ENCODE data around the gene DYNLL1.
"Not testable (repeated sequence)": the region's sequence is repeated elsewhere in the genome, so short reads cannot be mapped to it uniquely, and the experiment has no call there.

The DYNLL1 gene

GRCh38 chr12:120522568-120522967 is 26.7 kb downstream of the DYNLL1 start:
- no peak for DNase-seq

GRCh38 chr12:120528861-120529525 is 33.1 kb downstream of the DYNLL1 start, which contains the start of gene COQ5:
TSS of gene COQ5 (minus strand) at chr12:120529158. CDS start at chr12:120529141, 17 bp downstream.
- peak; percentile 57 to 83 for DNase-seq

DNA sequence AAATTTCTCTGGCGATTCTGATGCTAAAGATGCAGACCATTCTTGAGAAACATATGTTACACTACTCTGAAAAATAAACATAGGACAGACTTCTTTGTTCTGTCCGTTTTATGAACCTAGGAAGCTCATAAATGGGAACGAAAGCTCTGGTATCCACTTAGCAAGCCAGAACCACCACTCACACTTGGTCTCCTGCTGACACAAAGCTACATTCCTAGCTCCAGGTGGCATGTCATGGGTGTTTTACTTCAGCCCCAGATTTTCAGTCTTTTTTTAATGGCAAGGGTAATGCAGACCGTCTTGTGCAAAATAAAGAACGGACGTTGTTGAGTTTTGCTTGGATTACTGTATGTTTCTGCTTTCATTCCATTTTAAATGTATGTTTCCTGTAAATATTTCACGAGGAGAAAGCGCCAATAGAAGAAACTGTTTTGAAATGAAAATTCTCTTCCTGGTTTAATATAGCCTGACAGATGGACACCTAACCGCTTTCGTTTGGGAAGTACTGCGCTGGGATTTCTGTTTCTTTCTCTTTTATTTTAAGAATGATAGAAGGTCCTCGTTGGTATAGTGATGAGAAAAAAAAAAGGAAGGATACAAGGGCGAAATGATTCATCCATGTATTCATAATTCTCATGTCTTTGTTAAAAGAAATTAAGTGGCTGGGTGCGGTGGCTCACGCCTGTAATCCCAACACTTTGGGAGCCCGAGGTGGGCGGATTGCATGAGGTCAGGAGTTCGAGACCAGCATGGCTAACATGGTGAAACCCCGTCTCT is 33.9 kb downstream of the DYNLL1 start:
- no peak for DNase-seq

DNA sequence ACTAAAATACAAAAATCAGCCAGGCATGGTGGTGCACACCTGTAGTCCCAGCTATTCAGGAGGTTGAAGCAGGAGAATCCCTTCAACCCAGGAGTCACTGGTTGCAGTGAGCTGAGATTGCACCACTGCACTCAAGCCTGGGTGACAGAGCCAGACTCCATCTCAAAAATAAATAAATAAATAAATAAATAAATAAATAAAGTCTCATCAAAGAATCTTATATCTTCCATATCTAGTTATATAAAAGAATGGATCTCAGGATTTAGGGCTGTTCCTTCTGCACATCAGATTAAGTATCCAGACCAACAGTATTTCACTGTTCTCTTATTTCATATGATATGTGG is 34.5 kb downstream of the DYNLL1 start:
- not testable (repeated sequence) for DNase-seq

DNA sequence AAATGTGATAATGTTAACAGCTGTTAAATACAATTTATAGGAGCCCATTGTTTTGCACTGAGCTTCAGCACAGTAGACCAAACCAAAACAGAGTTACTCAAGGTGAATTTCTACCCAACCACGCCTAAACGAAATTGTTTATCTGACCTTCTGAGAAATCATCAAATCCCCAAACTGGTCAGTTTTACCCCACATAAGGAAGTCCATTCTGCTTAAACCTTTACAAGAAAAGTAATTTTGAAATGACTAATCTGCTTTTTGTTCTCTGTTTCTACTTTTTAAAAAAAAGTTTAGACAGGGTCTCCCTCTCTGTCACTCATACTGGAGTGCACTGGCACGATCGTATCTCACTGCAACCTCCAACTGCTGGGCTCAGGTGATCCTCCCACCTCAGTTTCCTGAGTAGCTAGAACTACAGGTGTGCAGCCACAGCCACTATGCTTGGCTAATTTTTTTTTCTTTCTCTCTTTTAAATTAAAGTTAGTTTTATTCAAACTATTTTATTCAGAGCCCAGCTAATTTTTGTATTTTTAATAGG is 36.9 kb downstream of the DYNLL1 start:
- no peak for DNase-seq

- DNase-seq, result peak; percentile 80 to 92
Measured at GRCh38 chr12:120534203-120534702, 38.3 kb downstream of the DYNLL1 start, which contains the start of gene RNF10. TSS of gene RNF10 (plus strand) at chr12:120534356. CDS start at chr12:120534812, 456 bp downstream.

GRCh38 chr12:120534703-120535655 is 39.1 kb downstream of the DYNLL1 start:
- no peak for DNase-seq

DNA sequence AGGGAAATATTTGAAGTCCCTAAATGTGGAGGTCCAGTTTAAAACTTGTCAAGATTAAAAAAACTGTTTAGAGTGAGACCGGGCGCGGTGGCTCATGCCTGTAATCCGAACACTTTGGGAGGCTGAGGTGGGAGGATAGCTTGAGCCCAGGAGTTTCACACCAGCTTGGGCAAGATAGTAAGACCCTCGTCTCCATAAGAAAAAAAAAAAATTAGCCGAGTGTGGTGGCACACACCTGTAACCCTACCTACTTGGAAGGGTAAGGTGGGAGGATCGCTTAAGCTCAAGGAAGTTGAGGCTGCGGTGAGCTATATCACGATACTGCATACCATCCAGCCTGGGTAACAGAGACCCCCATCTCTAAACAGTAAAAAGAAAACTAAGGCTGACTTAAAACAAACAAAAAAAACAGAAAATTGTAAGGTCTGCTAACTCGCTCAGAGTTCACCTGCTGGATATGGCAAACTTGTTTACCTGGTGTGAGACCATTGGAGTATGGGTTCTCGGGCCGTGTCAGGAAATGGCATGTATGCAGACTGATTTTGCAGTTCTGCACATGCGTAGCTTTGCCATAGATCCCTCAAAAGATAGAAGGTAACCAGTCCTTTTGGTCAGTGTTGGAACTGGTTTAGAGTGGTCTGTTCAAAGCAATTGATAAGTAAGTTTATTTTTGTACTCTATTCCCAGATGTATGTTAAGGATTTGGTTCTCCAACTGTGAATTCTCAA is 40.3 kb downstream of the DYNLL1 start:
- DNase-seq, result no peak

- DNase-seq, result no peak
Measured at GRCh38 chr12:120537856-120538220, 41.9 kb downstream of the DYNLL1 start.

GRCh38 chr12:120538281-120539156 is 42.6 kb downstream of the DYNLL1 start:
- no peak for DNase-seq

- no peak for DNase-seq
Measured at GRCh38 chr12:120539303-120539702, 43.4 kb downstream of the DYNLL1 start.

DNA sequence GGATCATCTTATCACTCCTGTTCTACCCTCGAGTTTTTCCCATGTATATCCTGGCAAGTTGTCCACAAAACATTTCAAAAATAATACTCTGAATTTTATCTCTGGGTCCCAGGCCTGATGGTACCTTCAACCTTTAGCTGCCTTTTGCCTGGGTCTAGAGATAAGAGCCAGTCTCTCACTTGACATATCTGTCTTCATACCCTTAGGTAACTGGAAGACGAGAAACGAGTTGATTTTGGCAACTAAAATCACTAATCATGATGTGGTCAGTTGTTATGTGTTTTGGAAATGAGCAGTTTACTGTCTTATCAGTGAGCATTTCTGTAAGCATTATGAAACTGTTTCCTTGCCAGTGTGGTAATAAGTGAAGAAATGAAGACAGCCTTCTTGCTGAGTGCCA is 44.5 kb downstream of the DYNLL1 start:
- no peak for DNase-seq

- no peak for DNase-seq
Measured at GRCh38 chr12:120542166-120542565, 46.3 kb downstream of the DYNLL1 start.

DNA sequence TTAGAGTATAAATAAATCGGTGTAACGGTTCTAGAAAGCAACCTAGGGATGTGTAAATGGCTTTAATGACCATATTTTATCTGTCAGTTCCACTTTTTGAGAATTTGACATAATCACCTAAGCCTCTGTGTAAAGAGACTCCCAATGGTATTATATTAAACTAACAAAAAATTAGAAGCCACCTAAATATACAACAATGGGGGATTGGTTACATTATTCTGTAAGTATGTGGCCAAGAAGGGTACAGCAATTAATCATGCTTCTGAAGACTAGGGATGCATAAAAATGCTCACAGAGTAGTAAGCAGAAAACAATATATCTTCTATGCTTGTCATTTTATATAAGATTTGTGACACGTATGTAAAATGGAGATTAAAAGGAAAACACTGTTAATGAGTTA is 48.8 kb downstream of the DYNLL1 start:
- DNase-seq, result no peak

DNA sequence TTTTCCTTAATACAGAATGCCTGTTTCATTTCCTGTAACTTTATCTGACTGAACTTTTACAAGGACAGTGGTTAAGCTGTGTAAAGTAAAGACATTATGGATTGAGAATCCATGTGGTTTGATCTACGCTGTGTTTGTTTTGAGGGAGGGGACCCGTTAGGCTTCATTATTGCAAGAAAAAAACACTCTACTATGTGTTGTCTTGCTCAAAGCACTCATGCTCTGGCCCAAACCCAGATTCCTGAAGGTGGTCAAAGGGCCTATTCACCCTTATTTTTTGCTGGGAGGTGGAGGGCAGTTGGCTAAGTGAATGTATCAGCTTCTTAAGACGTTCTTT is 50.1 kb downstream of the DYNLL1 start:
- no peak for DNase-seq

Data from NCI-H446 (cell line).